GM12878 (cell line): ENCODE measurements around the gene AP1AR. TPM values are rescaled to one million over a fixed set of nuclear protein-coding genes. Genes with fewer than 3 reads are reported as not detected.
A peak's percentile ranks its signal among the peaks of the same experiment; 100 is the strongest.

Experiments used
- BCL11A ChIP-seq: IDR thresholded peaks from 2 replicates; pipeline ENCODE4 v1.6.1; 2011; ENCODE audit warnings: low read depth, low read length
- IKZF2 ChIP-seq, 2 experiments: fragments of 450-650 bp; IDR thresholded peaks; 2 replicates each; pipeline ENCODE4 v1.6.1; 2017; ENCODE audit warnings: mild to moderate bottlenecking in 2 of 2, moderate library complexity in 2 of 2
- JUNB ChIP-seq: IDR thresholded peaks from 2 replicates; pipeline ENCODE4 v1.6.1; 2016; ENCODE audit warnings: antibody characterized with exemption, mild to moderate bottlenecking
- JUND ChIP-seq: IDR thresholded peaks from 2 replicates; pipeline ENCODE4 v1.6.1; 2012; ENCODE audit warnings: low read depth, mild to moderate bottlenecking, low read length, improper control_type of control experiment, moderate library complexity
- MEF2A ChIP-seq: IDR thresholded peaks from 2 replicates; pipeline ENCODE4 v1.6.1; 2011; ENCODE audit warnings: low read depth, mild to moderate bottlenecking, low read length, moderate library complexity; ENCODE audit not compliant: insufficient read depth
- POU2F2 ChIP-seq: IDR thresholded peaks from 3 replicates; pipeline ENCODE4 v1.6.1; 2011; ENCODE audit warnings: low read depth, mild to moderate bottlenecking, low read length, borderline replicate concordance
- RAD51 ChIP-seq: fragments of 450-650 bp; IDR thresholded peaks from 2 replicates; pipeline ENCODE4 v1.6.1; 2016; ENCODE audit warnings: moderate library complexity, mild to moderate bottlenecking, inconsistent platforms
- RB1 ChIP-seq: fragments of 450-650 bp; formaldehyde crosslinking; IDR thresholded peaks from 2 replicates; pipeline ENCODE4 v1.6.1; 2017; ENCODE audit warnings: mild to moderate bottlenecking, borderline replicate concordance
- SREBF2 ChIP-seq: IDR thresholded peaks from 2 replicates; pipeline ENCODE4 v1.6.1; 2012; ENCODE audit warnings: mild to moderate bottlenecking, low read length
- SUPT20H ChIP-seq: IDR thresholded peaks from 2 replicates; pipeline ENCODE4 v1.6.1; 2011; ENCODE audit warnings: low read depth, mild to moderate bottlenecking, low read length, moderate library complexity, borderline replicate concordance; ENCODE audit not compliant: control insufficient read depth
- ZBED1 ChIP-seq: IDR thresholded peaks from 2 replicates; pipeline ENCODE4 v1.6.1; 2016; ENCODE audit warnings: borderline replicate concordance
- ZZZ3 ChIP-seq: IDR thresholded peaks from 2 replicates; pipeline ENCODE4 v1.6.1; 2011; ENCODE audit warnings: low read depth; ENCODE audit not compliant: control insufficient read depth, insufficient read length
- polyA plus RNA-seq, 11 experiments: library from polyadenylated mRNA; depleted of rRNA in 4 of 11; unstranded in 6 of 11; stranded (reverse) in 5 of 11; fragments of >200 nt; fragmentation: Nextera tagmentation in 4 of 11; fragmentation: Illumina TruSeq in 1 of 11; extraction: Ambion mirVana in 4 of 11; extraction: Trizol in 1 of 11; gene quantifications; 1 replicate in 1 of 11; 2 replicates in 10 of 11; pipeline versions ENCODE4 v1.2.1 to v1.2.3, GENCODE V29; 2011 to 2016; ENCODE audit warnings: inconsistent platforms in 2 of 11, missing spikeins in 2 of 11, low read depth in 1 of 11
- total RNA-seq, 4 experiments: library from RNA; depleted of rRNA in 3 of 4; stranded (reverse); fragments of >200 nt in 3 of 4; fragmentation: Illumina TruSeq in 1 of 4; extraction: Trizol in 1 of 4; gene quantifications; 2 replicates each; pipeline versions ENCODE4 v1.2.1 to v1.2.3, GENCODE V29; 2013 to 2021
- TF ChIP-seq, protein P1 (sequence below): fragments of 450-650 bp; IDR thresholded peaks from 2 replicates; pipeline ENCODE4 v1.6.1; 2018; ENCODE audit warnings: mild to moderate bottlenecking, low read depth, moderate library complexity; ENCODE audit not compliant: partially characterized antibody
- TF ChIP-seq, protein P2 (sequence below): IDR thresholded peaks from 2 replicates; pipeline ENCODE4 v1.6.1; 2011; ENCODE audit warnings: borderline replicate concordance, low read depth, mild to moderate bottlenecking, moderate library complexity, low read length; ENCODE audit not compliant: insufficient read depth, poor library complexity, severe bottlenecking
- TF ChIP-seq, protein P3 (sequence below): fragments of 450-650 bp; IDR thresholded peaks from 2 replicates; pipeline ENCODE4 v1.6.1; 2017; ENCODE audit warnings: mild to moderate bottlenecking, moderate library complexity
- TF ChIP-seq, protein P4 (sequence below): fragments of 150-350 bp; IDR thresholded peaks from 2 replicates; pipeline ENCODE4 v1.6.1; 2014; ENCODE audit warnings: mild to moderate bottlenecking, low read depth, low read length

AP1AR gene
- total and polyA plus RNA-seq, 10 of the 15 experiments (the other 5 are each of a cell fraction or from before 2014, with no cell fraction given) = 5.6 to 29.1 (median 16.3) TPM

DNA sequence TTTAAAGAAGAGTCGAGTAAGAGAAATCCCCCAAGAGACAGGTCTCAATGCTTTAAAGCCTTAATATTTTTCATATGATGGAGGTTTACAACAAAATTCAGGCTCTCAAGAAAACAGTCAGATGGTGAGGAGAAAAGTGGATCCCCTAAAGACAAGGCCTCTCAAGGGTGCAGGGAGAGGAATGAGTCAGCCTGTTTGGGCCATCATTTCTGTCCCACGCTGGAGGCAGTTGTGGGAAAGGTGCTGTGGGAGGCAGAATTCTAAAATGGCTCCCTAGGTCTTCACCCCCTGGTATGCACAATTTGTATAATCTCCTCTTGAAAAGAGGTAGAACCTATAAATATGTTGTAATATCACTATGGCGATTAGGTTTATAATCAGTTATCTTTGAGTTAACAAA is 58.8 kb downstream of the AP1AR start (continued):
- TF ChIP-seq, protein P1, sequence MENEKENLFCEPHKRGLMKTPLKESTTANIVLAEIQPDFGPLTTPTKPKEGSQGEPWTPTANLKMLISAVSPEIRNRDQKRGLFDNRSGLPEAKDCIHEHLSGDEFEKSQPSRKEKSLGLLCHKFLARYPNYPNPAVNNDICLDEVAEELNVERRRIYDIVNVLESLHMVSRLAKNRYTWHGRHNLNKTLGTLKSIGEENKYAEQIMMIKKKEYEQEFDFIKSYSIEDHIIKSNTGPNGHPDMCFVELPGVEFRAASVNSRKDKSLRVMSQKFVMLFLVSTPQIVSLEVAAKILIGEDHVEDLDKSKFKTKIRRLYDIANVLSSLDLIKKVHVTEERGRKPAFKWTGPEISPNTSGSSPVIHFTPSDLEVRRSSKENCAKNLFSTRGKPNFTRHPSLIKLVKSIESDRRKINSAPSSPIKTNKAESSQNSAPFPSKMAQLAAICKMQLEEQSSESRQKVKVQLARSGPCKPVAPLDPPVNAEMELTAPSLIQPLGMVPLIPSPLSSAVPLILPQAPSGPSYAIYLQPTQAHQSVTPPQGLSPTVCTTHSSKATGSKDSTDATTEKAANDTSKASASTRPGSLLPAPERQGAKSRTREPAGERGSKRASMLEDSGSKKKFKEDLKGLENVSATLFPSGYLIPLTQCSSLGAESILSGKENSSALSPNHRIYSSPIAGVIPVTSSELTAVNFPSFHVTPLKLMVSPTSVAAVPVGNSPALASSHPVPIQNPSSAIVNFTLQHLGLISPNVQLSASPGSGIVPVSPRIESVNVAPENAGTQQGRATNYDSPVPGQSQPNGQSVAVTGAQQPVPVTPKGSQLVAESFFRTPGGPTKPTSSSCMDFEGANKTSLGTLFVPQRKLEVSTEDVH = no peak
- TF ChIP-seq JUNB = peak; percentile 90
- TF ChIP-seq MEF2A = peak; percentile 27; the same call in 1 of the 2 replicates
- TF ChIP-seq RAD51 = no peak
- TF ChIP-seq SREBF2 = no peak
- peak; percentile 52; the same call in 1 of the 3 replicates for TF ChIP-seq POU2F2
- peak; percentile 85 for TF ChIP-seq BCL11A
- TF ChIP-seq, protein P2, sequence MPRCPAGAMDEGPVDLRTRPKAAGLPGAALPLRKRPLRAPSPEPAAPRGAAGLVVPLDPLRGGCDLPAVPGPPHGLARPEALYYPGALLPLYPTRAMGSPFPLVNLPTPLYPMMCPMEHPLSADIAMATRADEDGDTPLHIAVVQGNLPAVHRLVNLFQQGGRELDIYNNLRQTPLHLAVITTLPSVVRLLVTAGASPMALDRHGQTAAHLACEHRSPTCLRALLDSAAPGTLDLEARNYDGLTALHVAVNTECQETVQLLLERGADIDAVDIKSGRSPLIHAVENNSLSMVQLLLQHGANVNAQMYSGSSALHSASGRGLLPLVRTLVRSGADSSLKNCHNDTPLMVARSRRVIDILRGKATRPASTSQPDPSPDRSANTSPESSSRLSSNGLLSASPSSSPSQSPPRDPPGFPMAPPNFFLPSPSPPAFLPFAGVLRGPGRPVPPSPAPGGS = peak; percentile 99
- peak; percentile 66; the same call in 1 of the 2 replicates for TF ChIP-seq ZBED1
- peak in 1 of 2 experiments; percentile 20; a peak in 1 of 4 replicates for TF ChIP-seq IKZF2 (IDR thresholded peaks at IDR 0.05)
- no peak for TF ChIP-seq ZZZ3
- no peak for TF ChIP-seq SUPT20H
- TF ChIP-seq, protein P3, sequence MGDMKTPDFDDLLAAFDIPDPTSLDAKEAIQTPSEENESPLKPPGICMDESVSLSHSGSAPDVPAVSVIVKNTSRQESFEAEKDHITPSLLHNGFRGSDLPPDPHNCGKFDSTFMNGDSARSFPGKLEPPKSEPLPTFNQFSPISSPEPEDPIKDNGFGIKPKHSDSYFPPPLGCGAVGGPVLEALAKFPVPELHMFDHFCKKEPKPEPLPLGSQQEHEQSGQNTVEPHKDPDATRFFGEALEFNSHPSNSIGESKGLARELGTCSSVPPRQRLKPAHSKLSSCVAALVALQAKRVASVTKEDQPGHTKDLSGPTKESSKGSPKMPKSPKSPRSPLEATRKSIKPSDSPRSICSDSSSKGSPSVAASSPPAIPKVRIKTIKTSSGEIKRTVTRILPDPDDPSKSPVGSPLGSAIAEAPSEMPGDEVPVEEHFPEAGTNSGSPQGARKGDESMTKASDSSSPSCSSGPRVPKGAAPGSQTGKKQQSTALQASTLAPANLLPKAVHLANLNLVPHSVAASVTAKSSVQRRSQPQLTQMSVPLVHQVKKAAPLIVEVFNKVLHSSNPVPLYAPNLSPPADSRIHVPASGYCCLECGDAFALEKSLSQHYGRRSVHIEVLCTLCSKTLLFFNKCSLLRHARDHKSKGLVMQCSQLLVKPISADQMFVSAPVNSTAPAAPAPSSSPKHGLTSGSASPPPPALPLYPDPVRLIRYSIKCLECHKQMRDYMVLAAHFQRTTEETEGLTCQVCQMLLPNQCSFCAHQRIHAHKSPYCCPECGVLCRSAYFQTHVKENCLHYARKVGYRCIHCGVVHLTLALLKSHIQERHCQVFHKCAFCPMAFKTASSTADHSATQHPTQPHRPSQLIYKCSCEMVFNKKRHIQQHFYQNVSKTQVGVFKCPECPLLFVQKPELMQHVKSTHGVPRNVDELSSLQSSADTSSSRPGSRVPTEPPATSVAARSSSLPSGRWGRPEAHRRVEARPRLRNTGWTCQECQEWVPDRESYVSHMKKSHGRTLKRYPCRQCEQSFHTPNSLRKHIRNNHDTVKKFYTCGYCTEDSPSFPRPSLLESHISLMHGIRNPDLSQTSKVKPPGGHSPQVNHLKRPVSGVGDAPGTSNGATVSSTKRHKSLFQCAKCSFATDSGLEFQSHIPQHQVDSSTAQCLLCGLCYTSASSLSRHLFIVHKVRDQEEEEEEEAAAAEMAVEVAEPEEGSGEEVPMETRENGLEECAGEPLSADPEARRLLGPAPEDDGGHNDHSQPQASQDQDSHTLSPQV = no peak; the same call in 1 of the 2 replicates
- TF ChIP-seq JUND = peak; percentile 57; the same call in 1 of the 2 replicates
- TF ChIP-seq, protein P4, sequence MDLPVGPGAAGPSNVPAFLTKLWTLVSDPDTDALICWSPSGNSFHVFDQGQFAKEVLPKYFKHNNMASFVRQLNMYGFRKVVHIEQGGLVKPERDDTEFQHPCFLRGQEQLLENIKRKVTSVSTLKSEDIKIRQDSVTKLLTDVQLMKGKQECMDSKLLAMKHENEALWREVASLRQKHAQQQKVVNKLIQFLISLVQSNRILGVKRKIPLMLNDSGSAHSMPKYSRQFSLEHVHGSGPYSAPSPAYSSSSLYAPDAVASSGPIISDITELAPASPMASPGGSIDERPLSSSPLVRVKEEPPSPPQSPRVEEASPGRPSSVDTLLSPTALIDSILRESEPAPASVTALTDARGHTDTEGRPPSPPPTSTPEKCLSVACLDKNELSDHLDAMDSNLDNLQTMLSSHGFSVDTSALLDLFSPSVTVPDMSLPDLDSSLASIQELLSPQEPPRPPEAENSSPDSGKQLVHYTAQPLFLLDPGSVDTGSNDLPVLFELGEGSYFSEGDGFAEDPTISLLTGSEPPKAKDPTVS = no peak
- peak; percentile 88; the same call in 1 of the 2 replicates for TF ChIP-seq RB1
